GM18870 (cell line): ENCODE data around the gene ANKRD30B.
"Not testable (repeated sequence)": the region's sequence is repeated elsewhere in the genome, so short reads cannot be mapped to it uniquely, and the experiment has no call there.

Experiments used
- ATAC-seq: cut with Tn5 transposase; IDR thresholded peaks from one replicate; pipeline ENCODE4 v1.9.1; 2021; ENCODE audit warnings: moderate library complexity; ENCODE audit not compliant: unreplicated experiment

ANKRD30B gene

GRCh38 chr18:14747513-14748474 lies at the start of gene ANKRD30B:
Gene ANKRD30B (plus strand): TSS chr18:14748172. CDS start chr18:14748420, 248 bp downstream.
- ATAC-seq: no peak

- not testable (repeated sequence) for ATAC-seq
Measured at GRCh38 chr18:14701286-14702040, 46.5 kb upstream of the ANKRD30B start.

- ATAC-seq: not testable (repeated sequence)
Measured at GRCh38 chr18:14709761-14710160, 38.2 kb upstream of the ANKRD30B start.

GRCh38 chr18:14721569-14721968 lies 26.4 kb upstream of the ANKRD30B start:
- ATAC-seq: not testable (repeated sequence)

- not testable (repeated sequence) for ATAC-seq
Measured at GRCh38 chr18:14739056-14739455, 8.9 kb upstream of the ANKRD30B start.

- ATAC-seq: no peak
Measured at GRCh38 chr18:14746897-14747296, 1.1 kb upstream of the ANKRD30B start.

GRCh38 chr18:14748496-14748895 lies 524 bp downstream of the ANKRD30B start:
- ATAC-seq: no peak

GRCh38 chr18:14763566-14763965 lies 15.6 kb downstream of the ANKRD30B start:
- not testable (repeated sequence) for ATAC-seq

GRCh38 chr18:14767474-14767873 lies 19.5 kb downstream of the ANKRD30B start:
- no peak for ATAC-seq

- ATAC-seq: no peak
Measured at GRCh38 chr18:14768241-14768640, 20.3 kb downstream of the ANKRD30B start.

GRCh38 chr18:14769381-14769780 lies 21.4 kb downstream of the ANKRD30B start:
- no peak for ATAC-seq

GRCh38 chr18:14776801-14777200 lies 28.8 kb downstream of the ANKRD30B start:
- ATAC-seq: no peak

GRCh38 chr18:14781671-14782070 lies 33.7 kb downstream of the ANKRD30B start:
- ATAC-seq: no peak

GRCh38 chr18:14784133-14784532 lies 36.2 kb downstream of the ANKRD30B start:
- no peak for ATAC-seq

GRCh38 chr18:14796876-14797275 lies 48.9 kb downstream of the ANKRD30B start:
- ATAC-seq: not testable (repeated sequence)

GRCh38 chr18:14797969-14798764 lies 50.2 kb downstream of the ANKRD30B start:
- ATAC-seq: not testable (repeated sequence)

- ATAC-seq: not testable (repeated sequence)
Measured at GRCh38 chr18:14811081-14811480, 63.1 kb downstream of the ANKRD30B start.

GRCh38 chr18:14826972-14827632 lies 79.1 kb downstream of the ANKRD30B start:
- not testable (repeated sequence) for ATAC-seq

- ATAC-seq: not testable (repeated sequence)
Measured at GRCh38 chr18:14841607-14842006, 93.6 kb downstream of the ANKRD30B start.

- ATAC-seq: not testable (repeated sequence)
Measured at GRCh38 chr18:14851533-14851932, 103.6 kb downstream of the ANKRD30B start.
